Keratinocyte (primary cell): ENCODE results near the gene DRC1. TPM values are rescaled to one million over a fixed set of nuclear protein-coding genes. Genes with fewer than 3 reads are reported as not detected.

Source experiments
- DNase-seq: peaks from one replicate; pipeline ENCODE4 v3.0.0-alpha.2; 2011; ENCODE audit warnings: low read depth, missing footprints, low spot score
- FAIRE-seq: peaks from 2 replicates; lab custom pipeline; 2011; peaks lifted over from hg19 to GRCh38; lab: Jason Lieb, UNC
- H2AFZ ChIP-seq: 2 replicates; pipeline ENCODE4 v1.6.0; 2012; ENCODE audit warnings: low read length, control low read depth, inconsistent platforms; ENCODE audit not compliant: control insufficient read depth
- H3K27ac ChIP-seq: 2 replicates; pipeline ENCODE4 v1.5.1; 2011; ENCODE audit warnings: low read length; ENCODE audit not compliant: control insufficient read depth, insufficient read depth
- H3K27me3 ChIP-seq: 3 replicates; pipeline ENCODE4 v1.6.0; 2011; ENCODE audit warnings: low read length; ENCODE audit not compliant: control insufficient read depth, insufficient read depth; ENCODE audit errors: extremely low read depth
- H3K36me3 ChIP-seq, 2 experiments: 2 replicates in 1 of 2; 3 replicates in 1 of 2; pipeline ENCODE4 v1.5.1; 2011; ENCODE audit warnings: low read length in 2 of 2, mild to moderate bottlenecking in 1 of 2; ENCODE audit not compliant: control insufficient read depth in 2 of 2, insufficient read depth in 2 of 2; ENCODE audit errors: extremely low read depth in 1 of 2
- H3K4me1 ChIP-seq: 3 replicates; pipeline ENCODE4 v1.5.1; 2011; ENCODE audit warnings: low read length; ENCODE audit not compliant: control insufficient read depth, insufficient read depth; ENCODE audit errors: extremely low read depth
- H3K4me2 ChIP-seq: 3 replicates; pipeline ENCODE4 v1.6.0; 2011; ENCODE audit warnings: low read depth, low read length; ENCODE audit not compliant: control insufficient read depth, insufficient read depth; ENCODE audit errors: extremely low read depth
- H3K4me3 ChIP-seq, 3 experiments: fragments of 200-600 bp in 1 of 3; sonication (generic) in 1 of 3; 2 replicates in 2 of 3; 3 replicates in 1 of 3; pipeline ENCODE4 v1.5.1; 2011 to 2016; ENCODE audit warnings: low read length in 3 of 3, mild to moderate bottlenecking in 3 of 3, control low read depth in 2 of 3, inconsistent platforms in 1 of 3, low read depth in 1 of 3, mixed read lengths in 1 of 3, mixed run types in 1 of 3, moderate library complexity in 1 of 3; ENCODE audit not compliant: control insufficient read depth in 2 of 3, insufficient read depth in 2 of 3; ENCODE audit errors: extremely low read depth in 1 of 3
- H3K79me2 ChIP-seq: 2 replicates; pipeline ENCODE4 v1.6.0; 2012; ENCODE audit warnings: low read length; ENCODE audit not compliant: control insufficient read depth, insufficient read depth
- H3K9ac ChIP-seq: 3 replicates; pipeline ENCODE4 v1.6.0; 2011; ENCODE audit warnings: low read length; ENCODE audit not compliant: control insufficient read depth, insufficient read depth; ENCODE audit errors: extremely low read depth
- H3K9me1 ChIP-seq: 3 replicates; pipeline ENCODE4 v1.6.0; 2011; ENCODE audit warnings: low read length; ENCODE audit not compliant: control insufficient read depth, insufficient read depth; ENCODE audit errors: extremely low read depth
- H3K9me3 ChIP-seq: 2 replicates; pipeline ENCODE4 v1.5.1; 2012; ENCODE audit warnings: low read depth, low read length; ENCODE audit not compliant: control insufficient read depth
- H4K20me1 ChIP-seq: 3 replicates; pipeline ENCODE4 v1.6.0; 2011; ENCODE audit warnings: low read length; ENCODE audit not compliant: control insufficient read depth, insufficient read depth; ENCODE audit errors: extremely low read depth
- EZH2 ChIP-seq: IDR thresholded peaks from one replicate; pipeline ENCODE4 v1.6.1; 2012; ENCODE audit warnings: inconsistent platforms, mild to moderate bottlenecking, low read length, moderate library complexity
- dilution Hi-C: fragments of 300-500 bp; cut with MboI; formaldehyde crosslinking; loops from one replicate; pipeline ENCODE4 v1.7.0; 2020; ENCODE audit warnings: low sequenced_read_pairs; ENCODE audit not compliant: extremely low pct_ligation_motif_present
- polyA plus RNA-seq, 5 experiments: library from polyadenylated mRNA; depleted of rRNA in 3 of 5; stranded (reverse) in 3 of 5; stranded (forward) in 1 of 5; unstranded in 1 of 5; fragments of >200 nt; gene quantifications; 1 replicate in 1 of 5; 2 replicates in 3 of 5; 3 replicates in 1 of 5; pipeline versions ENCODE4 v1.2.1 to v1.2.3, GENCODE V29; 2011 to 2012; ENCODE audit warnings: missing spikeins in 2 of 5, low read depth in 1 of 5, low replicate concordance in 1 of 5
- TF ChIP-seq, protein P1 (sequence below), 3 experiments: IDR thresholded peaks in 1 of 3; conservative IDR thresholded peaks in 1 of 3; optimal IDR thresholded peaks in 1 of 3; 2 replicates in 2 of 3; 3 replicates in 1 of 3; pipeline versions ENCODE3 to v1.5.1; 2011; ENCODE audit warnings: low read length in 3 of 3, mild to moderate bottlenecking in 3 of 3, moderate library complexity in 2 of 3, control low read depth in 1 of 3, inconsistent platforms in 1 of 3; ENCODE audit not compliant: insufficient read depth in 2 of 3; ENCODE audit errors: extremely low read depth in 1 of 3

DRC1 gene
- polyA plus RNA-seq, 1 donor (not counting 4 experiments of a cell fraction or from before 2014, with no cell fraction given), result not detected

DNA sequence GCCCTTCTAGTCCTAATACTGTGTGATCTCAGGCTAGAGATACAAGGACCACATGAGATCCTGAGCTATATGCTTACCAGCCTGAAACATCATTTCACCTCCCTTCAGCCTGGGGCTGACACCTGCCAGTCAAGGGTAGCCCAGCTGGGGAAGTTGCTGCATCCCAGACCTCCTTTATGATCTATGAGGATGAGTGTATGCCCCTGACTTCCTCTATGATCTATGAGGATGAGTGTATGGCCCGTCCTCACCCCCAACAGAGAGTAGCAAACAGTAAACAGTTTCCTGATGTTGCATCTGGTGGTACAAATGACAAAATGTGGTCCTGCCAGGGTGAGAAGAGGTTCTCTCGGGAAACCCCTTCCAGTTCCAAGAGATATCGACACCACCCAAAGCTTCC, 85.1 kb downstream of the DRC1 start:
- Histone ChIP-seq H3K9me1 (no peaks in the 10 kb centered on the region), H3K27me3 (peaks cover 14% of the 10 kb centered on the region), H3K9ac (no peak overlapping the region), H2AFZ (no peak overlapping the region), H3K4me1 (no peaks in the 10 kb centered on the region), H3K4me2 (no peak overlapping the region), H3K4me3 (no peak overlapping the region), H3K79me2 (no peaks in the 10 kb centered on the region), H3K36me3 (no peaks in the 10 kb centered on the region), H3K9me3 (no peaks in the 10 kb centered on the region), H4K20me1 (no peaks in the 10 kb centered on the region), H3K27ac (no peak overlapping the region)
- dilution Hi-C loops, result no loop called here
- no peak for TF ChIP-seq EZH2
- TF ChIP-seq, protein P1, sequence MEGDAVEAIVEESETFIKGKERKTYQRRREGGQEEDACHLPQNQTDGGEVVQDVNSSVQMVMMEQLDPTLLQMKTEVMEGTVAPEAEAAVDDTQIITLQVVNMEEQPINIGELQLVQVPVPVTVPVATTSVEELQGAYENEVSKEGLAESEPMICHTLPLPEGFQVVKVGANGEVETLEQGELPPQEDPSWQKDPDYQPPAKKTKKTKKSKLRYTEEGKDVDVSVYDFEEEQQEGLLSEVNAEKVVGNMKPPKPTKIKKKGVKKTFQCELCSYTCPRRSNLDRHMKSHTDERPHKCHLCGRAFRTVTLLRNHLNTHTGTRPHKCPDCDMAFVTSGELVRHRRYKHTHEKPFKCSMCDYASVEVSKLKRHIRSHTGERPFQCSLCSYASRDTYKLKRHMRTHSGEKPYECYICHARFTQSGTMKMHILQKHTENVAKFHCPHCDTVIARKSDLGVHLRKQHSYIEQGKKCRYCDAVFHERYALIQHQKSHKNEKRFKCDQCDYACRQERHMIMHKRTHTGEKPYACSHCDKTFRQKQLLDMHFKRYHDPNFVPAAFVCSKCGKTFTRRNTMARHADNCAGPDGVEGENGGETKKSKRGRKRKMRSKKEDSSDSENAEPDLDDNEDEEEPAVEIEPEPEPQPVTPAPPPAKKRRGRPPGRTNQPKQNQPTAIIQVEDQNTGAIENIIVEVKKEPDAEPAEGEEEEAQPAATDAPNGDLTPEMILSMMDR (optimal IDR thresholded peaks at IDR 0.05 in 1 of 3, IDR thresholded peaks at IDR 0.05 in 1 of 3, conservative IDR thresholded peaks at IDR 0.05 in 1 of 3; ENCODE audit: extremely low read depth in 1 of 3, insufficient read depth in 2 of 3, low read length in 3 of 3), result no peak
- no peak for FAIRE-seq
- DNase-seq, result no peak

DNA sequence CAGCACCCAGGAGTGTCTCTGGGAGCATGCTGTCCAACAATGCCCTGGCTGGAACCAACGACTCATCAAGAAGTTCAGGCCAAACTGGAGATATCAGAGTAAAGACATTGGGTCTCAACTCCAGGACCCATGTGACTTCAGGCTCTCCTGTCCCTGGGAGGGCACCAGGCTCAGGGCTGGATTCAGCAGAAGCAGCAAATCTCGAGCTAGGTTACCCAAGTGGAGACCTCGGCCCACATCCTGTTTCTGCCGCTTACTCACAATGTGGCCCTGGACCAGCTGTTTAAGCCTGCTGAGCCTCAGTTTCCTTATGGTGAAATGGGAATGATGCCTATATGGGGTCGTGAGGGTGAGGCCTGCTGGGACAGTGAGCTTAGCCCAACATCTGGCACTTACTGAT, 85.5 kb downstream of the DRC1 start:
- Histone ChIP-seq H3K27me3 (peaks cover 14% of the 10 kb centered on the region), H2AFZ (no peak overlapping the region), H4K20me1 (no peaks in the 10 kb centered on the region), H3K36me3 (no peaks in the 10 kb centered on the region), H3K9ac (no peak overlapping the region), H3K27ac (no peak overlapping the region), H3K79me2 (no peaks in the 10 kb centered on the region), H3K9me3 (no peaks in the 10 kb centered on the region), H3K9me1 (no peaks in the 10 kb centered on the region), H3K4me2 (no peak overlapping the region), H3K4me3 (no peak overlapping the region), H3K4me1 (no peaks in the 10 kb centered on the region)
- no peak for DNase-seq
- no peak for TF ChIP-seq EZH2
- TF ChIP-seq, protein P1 (optimal IDR thresholded peaks at IDR 0.05 in 1 of 3, IDR thresholded peaks at IDR 0.05 in 1 of 3, conservative IDR thresholded peaks at IDR 0.05 in 1 of 3; ENCODE audit: extremely low read depth in 1 of 3, insufficient read depth in 2 of 3, low read length in 3 of 3), result no peak
- dilution Hi-C loops, result no loop called here
- no peak for FAIRE-seq
